OCI-LY7 (cell line): ENCODE results near the gene ZNF44.

Experiments
- EZH2phosphoT487 ChIP-seq: fragments of 200-600 bp; sonication (generic); IDR thresholded peaks from 2 replicates; pipeline ENCODE4 v1.6.1; 2018; ENCODE audit warnings: low read depth, borderline replicate concordance, mild to moderate bottlenecking, mixed run types, antibody characterized with exemption, low read length, moderate library complexity, mixed read lengths
- TF ChIP-seq, protein P1 (sequence below): fragments of 200-600 bp; sonication (generic); conservative IDR thresholded peaks from 2 replicates; pipeline ENCODE4 v1.5.1; 2014; ENCODE audit warnings: mild to moderate bottlenecking, antibody characterized with exemption, low read length, moderate library complexity, mixed read lengths

GRCh38 chr19:12293777-12294248 is 870 bp downstream of the ZNF44 start:
- TF ChIP-seq, protein P1, sequence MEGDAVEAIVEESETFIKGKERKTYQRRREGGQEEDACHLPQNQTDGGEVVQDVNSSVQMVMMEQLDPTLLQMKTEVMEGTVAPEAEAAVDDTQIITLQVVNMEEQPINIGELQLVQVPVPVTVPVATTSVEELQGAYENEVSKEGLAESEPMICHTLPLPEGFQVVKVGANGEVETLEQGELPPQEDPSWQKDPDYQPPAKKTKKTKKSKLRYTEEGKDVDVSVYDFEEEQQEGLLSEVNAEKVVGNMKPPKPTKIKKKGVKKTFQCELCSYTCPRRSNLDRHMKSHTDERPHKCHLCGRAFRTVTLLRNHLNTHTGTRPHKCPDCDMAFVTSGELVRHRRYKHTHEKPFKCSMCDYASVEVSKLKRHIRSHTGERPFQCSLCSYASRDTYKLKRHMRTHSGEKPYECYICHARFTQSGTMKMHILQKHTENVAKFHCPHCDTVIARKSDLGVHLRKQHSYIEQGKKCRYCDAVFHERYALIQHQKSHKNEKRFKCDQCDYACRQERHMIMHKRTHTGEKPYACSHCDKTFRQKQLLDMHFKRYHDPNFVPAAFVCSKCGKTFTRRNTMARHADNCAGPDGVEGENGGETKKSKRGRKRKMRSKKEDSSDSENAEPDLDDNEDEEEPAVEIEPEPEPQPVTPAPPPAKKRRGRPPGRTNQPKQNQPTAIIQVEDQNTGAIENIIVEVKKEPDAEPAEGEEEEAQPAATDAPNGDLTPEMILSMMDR = no peak
- TF ChIP-seq EZH2phosphoT487 = no peak
